Choroid plexus epithelial cell (primary cell): ENCODE results near the gene HNRNPR.
A peak's percentile ranks its signal among the peaks of the same experiment; 100 is the strongest.
"Not testable (repeated sequence)": the region's sequence is repeated elsewhere in the genome, so short reads cannot be mapped to it uniquely, and the experiment has no call there.

Experiments
- DNase-seq: peaks from one replicate; pipeline ENCODE4 v3.0.0-alpha.2; 2010; ENCODE audit warnings: low read depth
- H3K4me3 ChIP-seq: 2 replicates; pipeline ENCODE4 v1.5.1; 2011; ENCODE audit warnings: low read depth, mild to moderate bottlenecking, control low read depth, low read length, moderate library complexity
- TF ChIP-seq, protein P1 (sequence below): conservative IDR thresholded peaks from 2 replicates; pipeline ENCODE4 v1.5.1; 2011; ENCODE audit warnings: low read depth, mild to moderate bottlenecking, control low read depth, inconsistent platforms, low read length, moderate library complexity

Gene HNRNPR

DNA sequence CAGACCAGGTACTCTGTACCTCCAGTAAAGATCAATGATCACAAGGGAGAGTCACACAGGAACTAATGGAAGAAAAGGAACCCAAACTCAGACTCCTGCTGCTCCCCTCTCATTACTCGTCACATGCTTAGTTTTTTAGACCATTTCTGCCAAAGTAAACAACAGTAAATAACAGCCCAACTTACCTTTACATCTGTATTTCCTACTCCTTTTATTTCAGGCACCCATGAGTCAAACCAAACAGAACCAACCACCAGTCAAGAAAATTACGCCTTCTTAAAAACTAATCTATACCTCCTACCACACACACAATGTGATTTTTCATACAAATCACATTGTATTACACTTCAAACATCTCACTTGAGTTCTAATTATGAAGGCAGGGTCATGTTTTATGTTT lies 65.4 kb downstream of the HNRNPR start:
- no peak for DNase-seq
- TF ChIP-seq, protein P1, sequence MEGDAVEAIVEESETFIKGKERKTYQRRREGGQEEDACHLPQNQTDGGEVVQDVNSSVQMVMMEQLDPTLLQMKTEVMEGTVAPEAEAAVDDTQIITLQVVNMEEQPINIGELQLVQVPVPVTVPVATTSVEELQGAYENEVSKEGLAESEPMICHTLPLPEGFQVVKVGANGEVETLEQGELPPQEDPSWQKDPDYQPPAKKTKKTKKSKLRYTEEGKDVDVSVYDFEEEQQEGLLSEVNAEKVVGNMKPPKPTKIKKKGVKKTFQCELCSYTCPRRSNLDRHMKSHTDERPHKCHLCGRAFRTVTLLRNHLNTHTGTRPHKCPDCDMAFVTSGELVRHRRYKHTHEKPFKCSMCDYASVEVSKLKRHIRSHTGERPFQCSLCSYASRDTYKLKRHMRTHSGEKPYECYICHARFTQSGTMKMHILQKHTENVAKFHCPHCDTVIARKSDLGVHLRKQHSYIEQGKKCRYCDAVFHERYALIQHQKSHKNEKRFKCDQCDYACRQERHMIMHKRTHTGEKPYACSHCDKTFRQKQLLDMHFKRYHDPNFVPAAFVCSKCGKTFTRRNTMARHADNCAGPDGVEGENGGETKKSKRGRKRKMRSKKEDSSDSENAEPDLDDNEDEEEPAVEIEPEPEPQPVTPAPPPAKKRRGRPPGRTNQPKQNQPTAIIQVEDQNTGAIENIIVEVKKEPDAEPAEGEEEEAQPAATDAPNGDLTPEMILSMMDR, result no peak

GRCh38 chr1:23276531-23276930 lies 67.6 kb downstream of the HNRNPR start:
- no peak for DNase-seq
- TF ChIP-seq, protein P1, result no peak

More for the DNA sequence above, 65.4 kb downstream of the HNRNPR start:
- no peak overlapping the region for H3K4me3 ChIP-seq

DNA sequence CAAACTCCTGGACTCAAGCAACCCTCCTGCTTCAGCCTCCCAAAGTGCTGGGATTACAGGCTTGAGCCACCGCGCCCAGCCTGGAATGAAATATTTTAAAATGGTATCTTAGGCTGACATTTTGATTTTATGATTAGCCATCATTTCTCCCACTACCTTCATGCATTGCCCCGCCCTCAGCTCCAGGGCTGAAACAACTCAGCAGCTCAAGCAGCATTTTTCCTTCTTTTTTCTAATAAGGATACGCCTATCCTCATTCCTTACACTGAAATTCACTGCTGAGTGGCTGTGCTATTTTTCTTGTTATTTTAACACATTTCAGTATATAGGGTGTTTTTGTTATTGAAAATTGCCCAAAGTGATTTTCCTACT lies 70.0 kb downstream of the HNRNPR start:
- TF ChIP-seq, protein P1, result no peak
- no peak overlapping the region for H3K4me3 ChIP-seq
- no peak for DNase-seq

More at GRCh38 chr1:23276531-23276930, 67.6 kb downstream of the HNRNPR start:
- H3K4me3 ChIP-seq, result no peak overlapping the region

GRCh38 chr1:23273450-23274133 lies 70.5 kb downstream of the HNRNPR start:
- TF ChIP-seq, protein P1, result no peak
- DNase-seq, result peak; percentile 89
- no peak overlapping the region for H3K4me3 ChIP-seq

GRCh38 chr1:23263380-23263887 lies 80.7 kb downstream of the HNRNPR start:
- TF ChIP-seq, protein P1, result no peak
- H3K4me3 ChIP-seq, result no peak overlapping the region

DNA sequence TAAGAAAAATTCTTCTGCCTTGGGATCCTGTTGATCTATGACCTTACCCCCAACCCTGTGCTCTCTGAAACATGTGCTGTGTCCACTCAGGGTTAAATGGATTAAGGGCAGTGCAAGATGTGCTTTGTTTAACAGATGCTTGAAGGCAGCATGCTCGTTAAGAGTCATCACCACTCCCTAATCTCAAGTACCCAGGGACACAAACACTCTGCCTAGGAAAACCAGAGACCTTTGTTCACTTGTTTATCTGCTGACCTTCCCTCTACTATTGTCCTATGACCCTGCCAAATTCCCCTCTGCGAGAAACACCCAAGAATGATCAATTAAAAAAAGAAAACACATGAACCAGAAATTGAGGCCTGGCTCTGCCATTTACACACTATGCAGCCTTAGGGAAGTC lies 86.0 kb downstream of the HNRNPR start:
- not testable (repeated sequence) for DNase-seq, H3K4me3 ChIP-seq

More at GRCh38 chr1:23263380-23263887, 80.7 kb downstream of the HNRNPR start:
- DNase-seq, result no peak

GRCh38 chr1:23257371-23257770 lies 86.7 kb downstream of the HNRNPR start:
- H3K4me3 ChIP-seq, DNase-seq: not testable (repeated sequence)
